ENCODE results near the gene APOL4. TPM values are rescaled to one million over a fixed set of nuclear protein-coding genes. Genes with fewer than 3 reads are reported as not detected.
"Not testable (repeated sequence)": the region's sequence is repeated elsewhere in the genome, so short reads cannot be mapped to it uniquely, and the experiment has no call there.

The APOL4 gene
- total RNA-seq, 2 experiments from 2014 or later = 0.18 TPM

DNA sequence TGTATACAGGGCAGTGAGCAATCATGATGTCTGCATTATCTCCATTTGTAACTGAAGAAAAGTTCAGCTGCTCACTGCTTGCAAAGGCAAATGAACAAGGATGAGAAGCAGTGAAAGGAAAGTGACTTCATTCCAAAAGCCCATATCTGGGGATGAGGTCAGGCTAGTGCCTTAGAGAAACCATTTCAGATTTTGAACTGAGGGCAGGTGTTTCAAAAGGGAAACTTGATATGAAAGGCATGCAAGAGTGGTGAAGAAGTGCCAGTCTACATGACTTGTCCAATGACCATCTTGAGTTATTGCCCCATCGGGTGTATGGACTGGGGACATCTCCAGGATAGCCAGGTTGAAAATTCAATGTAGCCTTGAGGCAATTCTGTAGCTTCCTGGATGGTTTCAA, 7.3 kb upstream of the APOL4 start:
- ATAC-seq = no peak
- Mint-ChIP-seq H3K27ac (no peak overlapping the region), H3K4me1 (ENCODE audit: low read depth) (peaks cover 9% of the 10 kb centered on the region), H3K4me3 (no peak overlapping the region), H3K9me3 (peaks cover 4% of the 10 kb centered on the region), H3K27me3 (peaks cover 9% of the 10 kb centered on the region), H3K36me3 (ENCODE audit: low read depth) (no peaks in the 10 kb centered on the region)
- ChIA-PET CTCF (interaction anchor here (0.8 to 1.9 kb wide), 6 partner anchors 8 to 70 kb away, joined by 3 to 8 read pairs (median 4); partner anchors contain the start of gene APOL2), POLR2A (interaction anchor here (1.2 kb wide), 1 partner anchor 11 kb away, joined by 3 read pairs; no protein-coding TSS in a partner anchor)
- intact Hi-C loops (cut with micrococcal nuclease) = no loop called here
- TF ChIP-seq, protein P1, sequence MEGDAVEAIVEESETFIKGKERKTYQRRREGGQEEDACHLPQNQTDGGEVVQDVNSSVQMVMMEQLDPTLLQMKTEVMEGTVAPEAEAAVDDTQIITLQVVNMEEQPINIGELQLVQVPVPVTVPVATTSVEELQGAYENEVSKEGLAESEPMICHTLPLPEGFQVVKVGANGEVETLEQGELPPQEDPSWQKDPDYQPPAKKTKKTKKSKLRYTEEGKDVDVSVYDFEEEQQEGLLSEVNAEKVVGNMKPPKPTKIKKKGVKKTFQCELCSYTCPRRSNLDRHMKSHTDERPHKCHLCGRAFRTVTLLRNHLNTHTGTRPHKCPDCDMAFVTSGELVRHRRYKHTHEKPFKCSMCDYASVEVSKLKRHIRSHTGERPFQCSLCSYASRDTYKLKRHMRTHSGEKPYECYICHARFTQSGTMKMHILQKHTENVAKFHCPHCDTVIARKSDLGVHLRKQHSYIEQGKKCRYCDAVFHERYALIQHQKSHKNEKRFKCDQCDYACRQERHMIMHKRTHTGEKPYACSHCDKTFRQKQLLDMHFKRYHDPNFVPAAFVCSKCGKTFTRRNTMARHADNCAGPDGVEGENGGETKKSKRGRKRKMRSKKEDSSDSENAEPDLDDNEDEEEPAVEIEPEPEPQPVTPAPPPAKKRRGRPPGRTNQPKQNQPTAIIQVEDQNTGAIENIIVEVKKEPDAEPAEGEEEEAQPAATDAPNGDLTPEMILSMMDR (IDR thresholded peaks at IDR 0.05) = no peak
- DNase-seq = no peak

DNA sequence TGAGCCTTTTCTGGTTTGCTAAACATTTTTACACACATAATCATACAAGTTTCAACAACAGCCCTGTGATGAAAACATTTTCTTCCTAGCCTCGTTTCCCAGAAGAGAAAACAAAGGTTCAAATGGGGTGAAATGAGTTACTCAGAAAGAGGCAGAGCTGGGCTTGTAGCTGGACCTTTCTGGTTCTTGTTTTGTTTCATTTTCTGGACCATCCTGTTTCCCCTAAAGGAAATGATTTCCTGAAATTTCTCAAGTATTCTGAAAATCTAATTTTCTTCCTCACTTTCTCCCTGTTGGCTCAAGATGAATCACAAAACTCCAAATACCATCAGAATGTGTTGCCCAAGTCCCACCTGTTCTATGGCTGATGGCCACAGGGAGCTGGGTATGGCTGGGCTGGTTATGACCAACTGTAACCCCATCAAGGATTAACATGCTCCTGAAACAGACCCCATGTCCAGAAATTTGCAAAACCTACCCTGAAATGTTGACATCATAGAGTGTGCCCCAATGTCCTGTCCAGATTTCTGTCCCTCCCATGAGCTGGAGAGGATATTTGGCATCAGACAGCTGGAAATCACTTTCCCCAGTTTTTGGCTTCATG, 6.7 kb upstream of the APOL4 start:
- Mint-ChIP-seq H3K4me3 (no peak overlapping the region), H3K4me1 (ENCODE audit: low read depth) (peaks cover 9% of the 10 kb centered on the region), H3K36me3 (ENCODE audit: low read depth) (no peaks in the 10 kb centered on the region), H3K27ac (no peak overlapping the region), H3K27me3 (peaks cover 9% of the 10 kb centered on the region), H3K9me3 (peaks cover 4% of the 10 kb centered on the region)
- TF ChIP-seq, protein P1 (IDR thresholded peaks at IDR 0.05) = no peak
- ATAC-seq (no peak), DNase-seq (no peak)
- ChIA-PET POLR2A (no interaction called here), CTCF (interaction anchor here (0.8 to 1.9 kb wide), 6 partner anchors 9 to 70 kb away, joined by 3 to 8 read pairs (median 4); partner anchors contain the start of gene APOL2)
- intact Hi-C loops (cut with micrococcal nuclease) = no loop called here

DNA sequence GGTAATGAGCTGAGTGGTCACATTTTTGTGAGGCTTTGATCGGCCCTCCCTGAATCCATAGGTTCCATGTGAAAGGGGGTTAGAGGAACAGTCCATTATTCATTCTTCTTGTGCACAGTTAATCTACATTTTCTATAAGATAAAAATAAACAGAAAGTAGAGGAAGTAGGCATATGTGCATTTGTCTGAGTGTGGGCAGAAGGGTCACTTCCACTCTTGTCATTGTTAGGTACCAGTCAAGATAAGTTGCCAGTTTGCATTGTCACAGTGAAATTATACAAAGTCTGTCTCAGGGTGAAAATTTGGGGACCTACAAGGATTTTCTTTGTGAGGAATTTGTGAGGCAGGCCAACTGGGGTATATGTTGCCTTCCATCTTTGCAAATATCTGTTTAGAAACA, 4.6 kb upstream of the APOL4 start:
- peaks cover 12% of the 10 kb centered on the region for H3K4me1 Mint-ChIP-seq (ENCODE audit: low read depth)
- TF ChIP-seq, protein P1 (IDR thresholded peaks at IDR 0.05) = no peak
- peaks cover 4% of the 10 kb centered on the region for H3K9me3 Mint-ChIP-seq
- no peak overlapping the region for H3K4me3 Mint-ChIP-seq
- DNase-seq (no peak), ATAC-seq (no peak)
- CTCF ChIA-PET = no interaction called here
- H3K36me3 Mint-ChIP-seq (ENCODE audit: low read depth) = no peaks in the 10 kb centered on the region
- POLR2A ChIA-PET = no interaction called here
- no peak overlapping the region for H3K27ac Mint-ChIP-seq
- intact Hi-C loops (cut with micrococcal nuclease) = no loop called here
- H3K27me3 Mint-ChIP-seq = peaks cover 6% of the 10 kb centered on the region

DNA sequence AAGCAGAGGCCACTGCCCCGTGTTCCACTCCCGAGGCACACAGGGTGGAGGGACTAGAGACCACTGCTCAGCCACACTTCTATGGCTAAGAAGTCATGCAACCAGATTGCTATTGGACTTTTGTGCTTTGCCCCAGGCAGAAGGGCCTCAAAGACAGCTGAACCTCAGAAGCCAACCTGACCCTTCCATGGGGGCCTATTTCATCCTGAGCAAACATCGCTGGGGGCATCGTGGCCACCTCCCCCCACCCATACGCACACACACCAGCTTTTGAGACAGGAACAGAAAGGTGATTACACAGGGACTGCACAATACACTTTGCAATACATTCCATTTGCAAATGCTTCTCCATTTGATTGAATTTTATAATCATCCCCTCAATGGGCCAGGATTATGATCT, 4.0 kb upstream of the APOL4 start:
- POLR2A ChIA-PET; H3K4me3 Mint-ChIP-seq; H3K27ac Mint-ChIP-seq; H3K27me3 Mint-ChIP-seq; ATAC-seq; H3K36me3 Mint-ChIP-seq (ENCODE audit: low read depth); H3K9me3 Mint-ChIP-seq; DNase-seq; H3K4me1 Mint-ChIP-seq (ENCODE audit: low read depth); intact Hi-C loops (cut with micrococcal nuclease): not testable (repeated sequence)
- CTCF ChIA-PET = interaction anchor here (1.7 kb wide), 1 partner anchor 72 kb away, joined by 5 read pairs; no protein-coding TSS in a partner anchor

DNA sequence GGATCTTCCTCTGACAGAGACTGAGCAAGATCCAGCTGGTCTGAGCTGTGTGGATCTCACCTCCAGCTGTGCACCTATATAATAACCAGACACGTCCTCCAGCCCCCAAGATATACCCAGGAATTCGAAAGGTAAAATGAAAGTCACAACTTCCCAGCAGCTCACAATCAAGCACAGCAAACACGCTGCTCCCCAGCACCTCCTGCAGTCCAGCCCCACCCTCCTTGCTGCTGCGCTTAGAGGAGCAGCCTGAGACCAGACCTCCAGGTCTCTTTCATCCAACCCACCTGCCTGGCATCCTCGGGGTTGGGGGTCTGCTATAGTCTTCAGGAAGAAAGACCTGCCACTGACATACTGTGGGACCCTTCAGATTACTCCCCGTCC, 3.0 kb upstream of the APOL4 start:
- Mint-ChIP-seq H3K9me3 (peaks cover 4% of the 10 kb centered on the region), H3K27me3 (peaks cover 3% of the 10 kb centered on the region), H3K27ac (no peak overlapping the region), H3K4me1 (ENCODE audit: low read depth) (peaks cover 3% of the 10 kb centered on the region), H3K36me3 (ENCODE audit: low read depth) (no peaks in the 10 kb centered on the region), H3K4me3 (no peak overlapping the region)
- TF ChIP-seq, protein P1 (IDR thresholded peaks at IDR 0.05) = no peak
- ChIA-PET CTCF (interaction anchor here (1.0 to 1.7 kb wide), 4 partner anchors 11 to 282 kb away, joined by 3 to 5 read pairs (median 3); no protein-coding TSS in a partner anchor), POLR2A (no interaction called here)
- ATAC-seq (no peak), DNase-seq (no peak)
- intact Hi-C loops (cut with micrococcal nuclease) = no loop called here

Data from activated CD8-positive, alpha-beta T cell treated with anti-CD3 and anti-CD28 coated beads for 36 hours (primary cell).